Smooth muscle cell of the brain vasculature (primary cell): Measurements from ENCODE around the gene GHRL.
"Not testable (repeated sequence)": the region's sequence is repeated elsewhere in the genome, so short reads cannot be mapped to it uniquely, and the experiment has no call there.

Source experiments
- DNase-seq: peaks from one replicate; pipeline ENCODE4 v3.0.0-alpha.2; 2012; ENCODE audit warnings: low read depth, low spot score

GHRL gene

GRCh38 chr3:10274601-10275000 lies 18.1 kb downstream of the GHRL start:
- DNase-seq, result no peak

- no peak for DNase-seq
Observed at GRCh38 chr3:10273702-10274305, 18.9 kb downstream of the GHRL start.

DNA sequence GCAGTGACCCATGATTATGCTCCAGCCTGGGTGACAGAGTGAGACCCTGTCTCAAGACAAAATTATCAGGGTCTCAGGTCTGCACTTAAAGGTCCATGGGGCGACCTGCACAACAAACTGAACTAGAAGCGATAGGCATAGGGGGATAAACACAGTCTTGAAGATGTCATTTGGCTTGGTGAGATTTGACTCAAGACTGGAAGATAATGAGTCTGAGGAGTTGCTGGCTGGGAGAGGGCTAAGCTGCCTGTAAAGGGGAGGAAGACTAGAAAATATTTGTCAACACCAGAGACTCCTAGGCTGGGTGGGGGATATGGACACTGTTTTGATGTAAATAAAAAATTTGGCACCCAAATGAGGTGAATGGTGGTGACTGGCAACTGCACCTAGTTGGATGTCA lies 19.8 kb downstream of the GHRL start:
- no peak for DNase-seq

- DNase-seq, result not testable (repeated sequence)
Observed at GRCh38 chr3:10272476-10272875, 20.3 kb downstream of the GHRL start.

DNA sequence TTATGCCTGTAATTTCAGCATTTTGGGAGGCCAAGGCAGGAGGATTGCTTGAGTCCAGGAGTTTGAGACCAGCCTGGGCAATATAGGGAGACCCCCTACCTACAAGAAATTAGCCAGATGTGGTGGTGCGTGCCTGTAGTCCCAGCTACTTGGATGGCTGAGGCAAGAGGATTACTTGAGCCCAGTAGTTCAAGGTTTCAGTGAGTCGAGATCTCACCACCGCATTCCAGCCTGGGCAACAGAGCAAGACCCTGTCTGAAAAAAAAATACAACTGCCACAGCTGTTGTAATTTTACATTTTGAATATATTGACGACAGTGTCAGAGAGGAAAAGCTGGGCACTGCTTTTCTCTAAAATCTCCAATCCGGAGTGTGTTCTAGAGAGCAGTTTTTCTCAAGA lies 23.3 kb downstream of the GHRL start:
- no peak for DNase-seq

- DNase-seq, result no peak
Observed at GRCh38 chr3:10268930-10269329, 23.8 kb downstream of the GHRL start.

- DNase-seq, result no peak
Observed at GRCh38 chr3:10268116-10268515, 24.6 kb downstream of the GHRL start.

DNA sequence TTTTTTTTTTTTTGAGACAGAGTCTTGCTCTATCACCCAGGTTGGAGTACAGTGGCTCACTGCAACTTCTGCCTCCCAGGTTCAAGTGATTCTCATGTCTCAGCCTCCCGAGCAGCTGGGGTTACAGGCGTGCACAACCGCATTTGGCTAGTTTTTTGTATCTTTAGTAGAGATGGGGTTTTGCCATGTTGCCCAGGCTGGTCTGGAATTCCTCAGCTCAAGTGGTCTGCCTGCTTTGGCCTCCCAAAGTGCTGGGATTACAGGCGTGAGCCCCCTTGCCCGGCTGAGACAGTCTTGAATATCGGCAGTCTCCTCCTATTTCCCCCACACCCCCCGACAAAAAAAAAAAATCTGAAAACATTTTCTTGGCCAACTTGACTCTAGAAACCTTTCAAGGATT lies 25.8 kb downstream of the GHRL start:
- DNase-seq, result not testable (repeated sequence)

DNA sequence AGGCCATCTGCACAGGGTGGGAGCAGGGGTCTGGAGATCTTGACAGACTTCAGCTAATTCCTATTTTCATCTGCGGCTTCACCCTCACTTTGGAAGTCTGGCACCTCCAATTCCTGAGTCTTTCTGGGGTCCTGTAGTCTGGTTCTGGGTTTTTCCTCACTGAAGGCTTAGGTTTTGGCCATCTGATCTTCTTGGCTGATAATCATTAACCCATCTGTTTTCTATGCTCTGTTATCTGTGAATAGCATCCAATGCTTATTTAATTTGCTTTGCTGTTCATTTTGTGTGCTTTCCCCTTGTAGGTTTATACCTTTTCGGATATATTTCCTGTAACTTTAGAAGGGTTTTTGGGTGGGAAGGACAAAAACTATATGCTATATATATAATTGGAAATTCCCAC lies 26.9 kb downstream of the GHRL start:
- no peak for DNase-seq

DNA sequence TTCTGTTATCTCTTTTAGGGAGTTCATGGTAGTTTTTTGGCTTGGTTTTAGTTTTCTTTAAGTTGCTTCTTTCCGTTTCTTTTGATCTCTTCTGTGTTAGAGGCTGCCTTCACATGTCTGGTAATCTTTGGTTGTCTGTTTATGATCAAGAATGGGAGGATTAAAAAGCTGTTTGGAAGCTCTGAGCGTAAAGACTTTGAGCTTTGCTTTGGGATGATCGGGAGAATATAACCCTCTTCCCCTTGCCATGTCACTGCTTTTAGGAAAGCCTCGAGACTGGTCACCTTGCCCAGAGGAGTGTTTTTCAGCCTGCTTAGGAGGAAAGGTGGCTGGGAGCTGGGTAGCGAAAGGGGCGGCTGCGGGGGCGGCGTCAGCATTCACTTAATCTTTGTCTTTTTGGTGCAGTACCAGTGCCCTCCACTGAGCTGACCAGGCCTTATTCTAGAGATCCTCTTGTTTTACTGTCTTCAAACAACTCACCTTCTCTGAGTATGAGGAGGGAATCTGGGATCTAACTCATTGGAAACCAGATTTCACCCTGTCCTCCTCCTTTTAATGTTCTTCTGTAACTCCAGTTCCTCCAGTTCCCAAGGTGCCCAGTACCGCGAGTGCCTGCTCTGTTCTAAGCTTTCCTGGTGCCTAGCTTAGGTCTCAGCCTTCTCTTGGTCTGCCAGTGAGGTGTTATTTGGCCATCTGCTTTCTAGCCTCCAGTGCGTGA lies 28.9 kb downstream of the GHRL start:
- DNase-seq, result peak; percentile 37

DNA sequence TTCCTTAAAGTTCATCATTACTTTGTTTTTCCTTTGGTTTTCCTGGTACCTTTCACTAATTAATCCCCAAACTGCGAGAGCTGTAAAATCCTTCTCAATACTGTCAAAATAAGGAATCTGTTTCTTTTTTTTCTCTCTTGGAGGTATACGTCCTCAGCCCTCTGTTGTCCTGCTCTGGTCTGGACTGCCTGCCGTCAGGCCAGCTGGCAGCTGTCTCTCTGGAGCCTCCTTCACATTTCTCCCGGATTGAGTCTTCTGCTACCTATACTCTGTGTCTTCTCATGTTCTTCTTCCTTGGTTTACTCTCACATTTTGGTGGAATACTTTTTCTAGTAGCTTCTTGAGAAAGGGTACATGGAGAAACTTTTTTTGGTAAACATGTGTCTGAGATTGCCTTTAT lies 30.7 kb downstream of the GHRL start:
- no peak for DNase-seq

DNA sequence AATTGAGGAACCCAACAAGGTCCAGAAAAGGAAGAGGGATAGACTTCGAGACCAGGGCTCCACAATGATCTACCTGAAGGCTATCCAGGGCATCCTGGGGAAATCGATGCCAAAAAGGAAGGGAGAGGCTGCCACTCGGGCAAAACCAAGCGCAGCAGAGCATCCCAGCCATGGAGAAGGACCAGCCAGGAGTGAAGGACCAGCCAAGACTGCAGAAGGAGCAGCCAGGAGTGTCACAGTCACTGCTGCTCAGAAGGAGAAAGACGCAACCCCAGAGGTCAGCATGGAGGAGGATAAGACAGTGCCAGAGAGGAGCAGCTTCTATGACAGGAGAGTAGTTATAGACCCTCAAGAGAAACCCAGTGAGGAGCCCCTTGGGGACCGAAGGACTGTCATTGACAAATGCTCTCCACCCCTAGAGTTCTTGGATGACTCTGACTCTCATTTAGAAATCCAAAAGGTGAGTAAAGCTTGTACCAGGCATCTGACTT lies 32.5 kb downstream of the GHRL start:
- no peak for DNase-seq

DNA sequence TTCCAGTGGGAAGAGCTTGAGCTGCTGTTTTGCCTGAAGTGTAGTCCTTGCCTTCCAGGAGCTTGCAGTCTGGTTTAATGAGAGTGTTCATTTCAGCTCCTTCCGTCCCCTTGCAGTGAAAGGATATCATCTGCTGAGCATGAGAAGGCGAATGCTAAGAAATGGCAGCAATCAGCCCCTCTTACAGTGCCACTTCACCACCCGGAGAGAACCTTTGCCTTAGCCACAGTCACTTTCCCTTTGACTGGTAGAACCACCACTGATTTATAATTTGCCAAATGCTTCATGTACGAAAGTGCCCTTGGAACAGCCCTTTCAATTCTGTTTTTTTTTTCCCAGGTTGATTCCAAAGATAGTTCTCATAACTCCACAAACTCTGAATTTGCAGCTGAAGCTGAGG lies 32.9 kb downstream of the GHRL start:
- DNase-seq, result no peak

- DNase-seq, result no peak
Observed at GRCh38 chr3:10259036-10259435, 33.7 kb downstream of the GHRL start.

- DNase-seq, result no peak
Observed at GRCh38 chr3:10255835-10256234, 36.9 kb downstream of the GHRL start.

- no peak for DNase-seq
Observed at GRCh38 chr3:10253731-10254130, 39.0 kb downstream of the GHRL start.

GRCh38 chr3:10251006-10251405 lies 41.7 kb downstream of the GHRL start:
- no peak for DNase-seq

- DNase-seq, result no peak
Observed at GRCh38 chr3:10249833-10250232, 42.9 kb downstream of the GHRL start.

DNA sequence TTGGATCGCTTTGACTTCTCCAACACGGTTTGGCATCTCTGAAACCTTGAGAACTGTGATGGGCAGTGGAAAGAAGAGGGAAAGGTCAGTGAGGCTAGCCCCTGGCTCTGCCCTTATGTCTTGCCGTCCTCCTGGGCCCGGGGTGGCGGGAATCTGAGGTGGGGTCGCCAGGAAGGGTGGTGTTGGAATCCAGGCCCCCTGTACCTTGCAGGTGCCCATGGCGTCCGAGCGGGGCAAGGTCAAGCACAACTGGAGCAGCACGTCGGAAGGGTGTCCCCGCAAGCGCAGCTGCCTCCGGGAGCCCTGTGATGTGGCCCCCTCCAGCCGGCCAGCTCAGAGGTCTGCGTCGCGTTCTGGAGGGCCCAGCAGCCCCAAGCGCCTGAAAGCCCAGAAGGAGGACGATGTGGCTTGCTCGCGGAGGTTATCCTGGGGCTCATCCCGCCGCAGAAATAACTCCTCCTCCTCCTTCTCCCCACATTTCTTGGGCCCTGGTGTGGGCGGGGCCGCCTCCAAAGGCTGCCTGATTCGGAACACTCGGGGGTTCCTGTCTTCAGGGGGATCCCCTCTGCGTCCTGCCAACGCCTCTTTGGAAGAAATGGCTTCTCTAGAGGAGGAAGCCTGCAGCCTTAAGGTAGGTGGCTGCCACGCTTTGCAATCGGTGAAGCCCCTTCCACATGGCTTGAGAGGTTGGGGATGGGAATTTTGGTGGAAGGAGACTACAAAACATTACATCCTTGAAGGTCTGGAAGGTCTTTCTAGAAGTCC lies 43.6 kb downstream of the GHRL start:
- DNase-seq, result no peak

- peak; percentile 93 for DNase-seq
Observed at GRCh38 chr3:10248184-10248983, 44.4 kb downstream of the GHRL start, which contains the start of gene TATDN2. TSS of gene TATDN2 (plus strand) at chr3:10248459. CDS start at chr3:10249201, 742 bp downstream.

- DNase-seq, result no peak
Observed at GRCh38 chr3:10247679-10248183, 45.0 kb downstream of the GHRL start.
